HepG2 (cell line): ENCODE results near the gene CARD16. TPM values are rescaled to one million over a fixed set of nuclear protein-coding genes. Genes with fewer than 3 reads are reported as not detected.

Experiments
- CCDC6 ChIP-seq: sonication (generic); formaldehyde crosslinking; IDR thresholded peaks from 2 replicates; pipeline ENCODE4 v1.8.1; 2022; ENCODE audit warnings: mild to moderate bottlenecking, missing genetic modification reagents, moderate library complexity
- CSRNP2 ChIP-seq: sonication (generic); formaldehyde crosslinking; conservative IDR thresholded peaks from 2 replicates; pipeline ENCODE4 v1.8.0; 2022; ENCODE audit warnings: low read depth, missing genetic modification reagents
- HMG20A ChIP-seq: IDR thresholded peaks from 2 replicates; pipeline ENCODE4 v1.6.1; 2016; ENCODE audit warnings: borderline replicate concordance
- IRX3 ChIP-seq: sonication (generic); formaldehyde crosslinking; IDR thresholded peaks from 2 replicates; pipeline ENCODE4 v1.8.1; 2023; ENCODE audit warnings: mild to moderate bottlenecking, low read depth, missing genetic modification reagents, borderline replicate concordance
- NBN ChIP-seq: fragments of 450-650 bp; conservative IDR thresholded peaks from 2 replicates; pipeline ENCODE4 v1.6.1; 2017
- POLR2AphosphoS5 ChIP-seq: IDR thresholded peaks from 2 replicates; pipeline ENCODE4 v1.6.1; 2012; ENCODE audit warnings: low read depth, low read length
- RFXANK ChIP-seq: IDR thresholded peaks from 2 replicates; pipeline ENCODE4 v1.6.1; 2016
- RFXAP ChIP-seq: sonication (generic); formaldehyde crosslinking; IDR thresholded peaks from 2 replicates; pipeline ENCODE4 v1.4.0; 2020; ENCODE audit warnings: missing genetic modification reagents, borderline replicate concordance
- SAFB2 ChIP-seq: sonication (generic); formaldehyde crosslinking; IDR thresholded peaks from 2 replicates; pipeline ENCODE4 v1.5.1; 2020; ENCODE audit warnings: missing genetic modification reagents, low read depth, mild to moderate bottlenecking, borderline replicate concordance
- UBTF ChIP-seq: sonication (generic); formaldehyde crosslinking; IDR thresholded peaks from 2 replicates; pipeline ENCODE4 v1.4.0; 2020; ENCODE audit warnings: mild to moderate bottlenecking, missing genetic modification reagents
- ZBTB21 ChIP-seq: sonication (generic); formaldehyde crosslinking; IDR thresholded peaks from 2 replicates; pipeline ENCODE4 v1.4.0; 2020; ENCODE audit warnings: missing genetic modification reagents
- ZBTB42 ChIP-seq: sonication (generic); formaldehyde crosslinking; IDR thresholded peaks from 2 replicates; pipeline ENCODE4 v1.5.0; 2020; ENCODE audit warnings: mild to moderate bottlenecking, missing genetic modification reagents
- ZFP36L2 ChIP-seq: sonication (generic); formaldehyde crosslinking; IDR thresholded peaks from 2 replicates; pipeline ENCODE4 v1.4.0; 2020; ENCODE audit warnings: missing genetic modification reagents
- ZNF230 ChIP-seq: sonication (generic); formaldehyde crosslinking; IDR thresholded peaks from 2 replicates; pipeline ENCODE4 v1.4.0; 2020; ENCODE audit warnings: mild to moderate bottlenecking, missing genetic modification reagents
- ZNF337 ChIP-seq: sonication (generic); formaldehyde crosslinking; IDR thresholded peaks from 2 replicates; pipeline ENCODE4 v1.5.1; 2020; ENCODE audit warnings: missing genetic modification reagents, low read depth, mild to moderate bottlenecking, borderline replicate concordance
- ZNF441 ChIP-seq: sonication (generic); formaldehyde crosslinking; IDR thresholded peaks from 2 replicates; pipeline ENCODE4 v1.7.0; 2021; ENCODE audit warnings: missing genetic modification reagents, borderline replicate concordance
- ZNF563 ChIP-seq: sonication (generic); formaldehyde crosslinking; IDR thresholded peaks from 2 replicates; pipeline ENCODE4 v1.8.0; 2022; ENCODE audit warnings: mild to moderate bottlenecking, moderate library complexity, missing genetic modification reagents
- ZNF710 ChIP-seq: sonication (generic); formaldehyde crosslinking; IDR thresholded peaks from 2 replicates; pipeline ENCODE4 v1.5.0; 2020; ENCODE audit warnings: mild to moderate bottlenecking, missing genetic modification reagents, borderline replicate concordance
- polyA plus RNA-seq, 8 experiments: library from polyadenylated mRNA; depleted of rRNA in 3 of 8; stranded (reverse) in 7 of 8; unstranded in 1 of 8; fragments of >200 nt; fragmentation: Illumina TruSeq in 4 of 8; extraction: Trizol in 4 of 8; gene quantifications; 2 replicates each; pipeline versions ENCODE4 v1.2.1 to v1.2.3, GENCODE V29; 2011 to 2016; ENCODE audit warnings: low read depth in 4 of 8, missing spikeins in 1 of 8, mixed read lengths in 1 of 8; ENCODE audit not compliant: insufficient read depth in 1 of 8
- total RNA-seq, 5 experiments: library from RNA; depleted of rRNA; stranded (reverse); fragments of >200 nt; fragmentation: Illumina TruSeq; extraction: Trizol; gene quantifications; 2 replicates each; pipeline ENCODE4 v1.2.3, GENCODE V29; 2016; ENCODE audit warnings: low read depth in 1 of 5
- TF ChIP-seq, protein P1 (sequence below): sonication (generic); formaldehyde crosslinking; IDR thresholded peaks from 2 replicates; pipeline ENCODE4 v1.8.0; 2022; ENCODE audit warnings: mild to moderate bottlenecking, missing genetic modification reagents, borderline replicate concordance
- TF ChIP-seq, protein P2 (sequence below): sonication (generic); formaldehyde crosslinking; conservative IDR thresholded peaks from 2 replicates; pipeline ENCODE4 v1.4.0; 2020; ENCODE audit warnings: missing genetic modification reagents

CARD16 gene
- total and polyA plus RNA-seq, 2 of the 13 experiments (the other 11 are each of a cell fraction or from before 2014, with no cell fraction given), result 0.34 TPM; not detected in 1

- TF ChIP-seq, protein P1, sequence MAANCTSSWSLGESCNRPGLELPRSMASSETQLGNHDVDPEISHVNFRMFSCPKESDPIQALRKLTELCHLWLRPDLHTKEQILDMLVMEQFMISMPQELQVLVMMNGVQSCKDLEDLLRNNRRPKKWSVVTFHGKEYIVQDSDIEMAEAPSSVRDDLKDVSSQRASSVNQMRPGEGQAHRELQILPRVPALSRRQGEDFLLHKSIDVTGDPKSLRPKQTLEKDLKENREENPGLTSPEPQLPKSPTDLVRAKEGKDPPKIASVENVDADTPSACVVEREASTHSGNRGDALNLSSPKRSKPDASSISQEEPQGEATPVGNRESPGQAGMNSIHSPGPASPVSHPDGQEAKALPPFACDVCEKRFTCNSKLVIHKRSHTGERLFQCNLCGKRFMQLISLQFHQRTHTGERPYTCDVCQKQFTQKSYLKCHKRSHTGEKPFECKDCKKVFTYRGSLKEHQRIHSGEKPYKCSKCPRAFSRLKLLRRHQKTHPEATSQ (CRISPR knock-in tag), result no peak; the same call in 1 of the 2 replicates
- TF ChIP-seq POLR2AphosphoS5 (no peak), ZNF710 (CRISPR knock-in tag) (peak; percentile 50; the same call in 1 of the 2 replicates), NBN (no peak), CSRNP2 (CRISPR knock-in tag) (no peak), RFXANK (CRISPR knock-in tag) (no peak), ZNF337 (no peak), ZBTB42 (CRISPR knock-in tag) (no peak), ZNF563 (CRISPR knock-in tag) (no peak), SAFB2 (CRISPR knock-in tag) (no peak), ZNF441 (no peak), ZNF230 (CRISPR knock-in tag) (no peak), UBTF (CRISPR knock-in tag) (no peak), ZFP36L2 (CRISPR knock-in tag) (no peak), RFXAP (no peak), IRX3 (CRISPR knock-in tag) (no peak), CCDC6 (CRISPR knock-in tag) (no peak), HMG20A (CRISPR knock-in tag) (peak; percentile 78; the same call in 1 of the 2 replicates), ZBTB21 (no peak)
- TF ChIP-seq, protein P2, sequence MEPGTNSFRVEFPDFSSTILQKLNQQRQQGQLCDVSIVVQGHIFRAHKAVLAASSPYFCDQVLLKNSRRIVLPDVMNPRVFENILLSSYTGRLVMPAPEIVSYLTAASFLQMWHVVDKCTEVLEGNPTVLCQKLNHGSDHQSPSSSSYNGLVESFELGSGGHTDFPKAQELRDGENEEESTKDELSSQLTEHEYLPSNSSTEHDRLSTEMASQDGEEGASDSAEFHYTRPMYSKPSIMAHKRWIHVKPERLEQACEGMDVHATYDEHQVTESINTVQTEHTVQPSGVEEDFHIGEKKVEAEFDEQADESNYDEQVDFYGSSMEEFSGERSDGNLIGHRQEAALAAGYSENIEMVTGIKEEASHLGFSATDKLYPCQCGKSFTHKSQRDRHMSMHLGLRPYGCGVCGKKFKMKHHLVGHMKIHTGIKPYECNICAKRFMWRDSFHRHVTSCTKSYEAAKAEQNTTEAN (CRISPR knock-in tag), result no peak
Observed at GRCh38 chr11:105051559-105051958, 6.4 kb upstream of the CARD16 start (continued).
